ENCODE results near the gene ICAM5.
A peak's percentile ranks its signal among the peaks of the same experiment; 100 is the strongest.

ICAM5 gene

DNA sequence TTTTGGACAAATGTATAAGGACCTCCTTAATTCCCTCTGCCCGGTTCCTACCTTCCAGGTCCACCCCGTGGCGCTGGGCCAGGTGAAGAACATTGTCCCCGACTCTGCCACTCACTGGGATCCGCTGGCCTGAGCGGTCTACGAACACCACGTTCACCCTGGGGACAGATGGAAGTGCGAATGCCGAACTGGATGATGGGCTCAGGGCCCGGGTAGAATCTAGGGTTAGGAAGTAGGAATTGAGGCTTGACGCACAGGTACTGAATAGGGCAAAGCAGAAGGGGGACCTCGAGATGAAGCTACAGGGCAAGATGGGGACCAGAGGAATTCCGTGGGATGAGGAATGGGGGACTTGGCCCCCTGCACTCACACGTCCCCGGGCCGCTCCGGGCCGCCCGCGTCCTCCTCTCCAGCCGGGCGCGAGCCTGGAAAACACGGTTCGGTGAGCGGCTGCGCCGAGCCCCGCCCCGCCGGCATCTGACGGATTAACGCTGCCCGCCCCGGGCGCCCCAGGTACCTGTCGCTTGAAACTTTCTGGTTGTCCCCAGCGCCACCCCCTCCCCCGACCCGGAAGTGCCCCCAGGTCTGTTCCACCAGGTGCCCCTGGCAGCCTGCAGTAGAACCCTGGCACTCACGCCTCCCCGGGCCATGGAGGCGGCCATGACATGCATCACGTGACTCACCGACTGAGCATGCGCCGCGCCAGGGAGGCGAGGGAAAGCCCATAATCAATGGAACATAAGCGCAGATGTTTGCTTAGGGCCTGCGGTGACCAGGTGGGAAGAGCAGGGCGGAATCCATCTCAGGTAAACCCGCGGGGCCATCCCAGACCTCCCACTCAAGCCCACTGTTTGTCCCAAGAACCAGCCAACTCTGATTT is 25.8 kb downstream of the ICAM5 start, which contains the start of gene FDX2:
Gene FDX2 (minus strand): TSS at position 681 of the 880 bp plus-strand sequence. CDS start 19 bp downstream, at position 662.
- TF ChIP-seq, protein P1, sequence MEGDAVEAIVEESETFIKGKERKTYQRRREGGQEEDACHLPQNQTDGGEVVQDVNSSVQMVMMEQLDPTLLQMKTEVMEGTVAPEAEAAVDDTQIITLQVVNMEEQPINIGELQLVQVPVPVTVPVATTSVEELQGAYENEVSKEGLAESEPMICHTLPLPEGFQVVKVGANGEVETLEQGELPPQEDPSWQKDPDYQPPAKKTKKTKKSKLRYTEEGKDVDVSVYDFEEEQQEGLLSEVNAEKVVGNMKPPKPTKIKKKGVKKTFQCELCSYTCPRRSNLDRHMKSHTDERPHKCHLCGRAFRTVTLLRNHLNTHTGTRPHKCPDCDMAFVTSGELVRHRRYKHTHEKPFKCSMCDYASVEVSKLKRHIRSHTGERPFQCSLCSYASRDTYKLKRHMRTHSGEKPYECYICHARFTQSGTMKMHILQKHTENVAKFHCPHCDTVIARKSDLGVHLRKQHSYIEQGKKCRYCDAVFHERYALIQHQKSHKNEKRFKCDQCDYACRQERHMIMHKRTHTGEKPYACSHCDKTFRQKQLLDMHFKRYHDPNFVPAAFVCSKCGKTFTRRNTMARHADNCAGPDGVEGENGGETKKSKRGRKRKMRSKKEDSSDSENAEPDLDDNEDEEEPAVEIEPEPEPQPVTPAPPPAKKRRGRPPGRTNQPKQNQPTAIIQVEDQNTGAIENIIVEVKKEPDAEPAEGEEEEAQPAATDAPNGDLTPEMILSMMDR (IDR thresholded peaks at IDR 0.05; ENCODE audit: insufficient read depth, low read length, missing control alignments): no peak
- H3K4me3 ChIP-seq (ENCODE audit: low read depth, low read length): peak within 1 kb of the TSS; percentile 80
- ChIA-PET POLR2A (no interaction called here), CTCF (interaction anchor here (0.7 to 2.2 kb wide), 6 partner anchors 10 to 101 kb away, joined by 3 to 10 read pairs (median 6); no protein-coding TSS in a partner anchor)
- DNase-seq (ENCODE audit: low read depth, low spot score): no peak

DNA sequence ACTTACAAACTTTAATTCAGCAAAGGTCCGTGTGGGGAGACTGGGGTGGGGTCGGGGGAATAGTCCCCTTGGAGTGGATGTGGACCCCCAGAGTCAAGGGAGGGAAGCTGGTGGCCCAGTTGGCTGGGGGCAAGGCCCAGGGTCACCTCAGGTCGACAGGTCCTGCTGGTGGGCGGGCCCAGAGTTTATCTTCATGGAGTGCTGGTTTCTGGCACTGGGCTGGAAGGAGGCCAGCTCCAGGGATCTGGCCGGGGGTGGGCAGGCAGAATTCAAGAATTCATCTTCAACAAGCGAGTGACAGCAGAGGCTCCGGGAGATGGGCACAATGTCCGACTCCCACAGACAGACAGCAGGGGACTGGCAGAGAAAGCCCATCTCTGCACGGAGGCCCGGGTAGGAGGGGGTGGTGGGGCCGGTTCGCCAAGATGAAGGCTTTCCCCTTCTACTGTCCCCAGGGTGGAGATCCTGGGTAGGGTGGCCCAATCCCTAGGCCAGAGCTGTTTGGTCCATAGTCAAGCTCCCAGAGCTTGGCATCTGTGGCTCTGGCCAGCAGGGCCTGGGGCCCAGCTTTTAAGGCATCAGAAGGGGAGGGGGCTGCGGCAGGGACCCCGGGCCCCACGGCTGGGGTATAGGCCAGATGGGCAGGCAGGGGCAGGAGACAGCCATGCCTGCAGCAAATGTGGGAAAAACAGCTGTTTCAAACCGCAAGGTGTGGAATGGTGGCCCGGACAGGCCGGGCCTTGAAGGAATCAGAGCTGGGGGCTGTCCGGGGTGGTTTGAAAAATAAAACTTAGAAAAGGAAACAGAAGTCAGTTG is 26.7 kb downstream of the ICAM5 start:
- TF ChIP-seq, protein P1 (IDR thresholded peaks at IDR 0.05; ENCODE audit: insufficient read depth, low read length, missing control alignments): no peak
- no peak for DNase-seq (ENCODE audit: low read depth, low spot score)
- ChIA-PET POLR2A (interaction anchor here (0.8 kb wide), 1 partner anchor 64 kb away, joined by 4 read pairs; the partner anchor contains the start of gene TYK2), CTCF (interaction anchor here (1.7 kb wide), 1 partner anchor 72 kb away, joined by 6 read pairs; no protein-coding TSS in a partner anchor)
- H3K4me3 ChIP-seq (ENCODE audit: low read depth, low read length): no peak overlapping the region

- ChIA-PET POLR2A (interaction anchor here (0.8 kb wide), 1 partner anchor 63 kb away, joined by 4 read pairs; the partner anchor contains the start of gene TYK2), CTCF (no interaction called here)
- no peak overlapping the region for H3K4me3 ChIP-seq (ENCODE audit: low read depth, low read length)
- TF ChIP-seq, protein P1 (IDR thresholded peaks at IDR 0.05; ENCODE audit: insufficient read depth, low read length, missing control alignments): no peak
- DNase-seq (ENCODE audit: low read depth, low spot score): no peak
Measured at GRCh38 chr19:10317045-10317856, 27.5 kb downstream of the ICAM5 start.

GRCh38 chr19:10317857-10318462 is 28.2 kb downstream of the ICAM5 start:
- POLR2A ChIA-PET: interaction anchor here (0.9 kb wide), 1 partner anchor 47 kb away, joined by 3 read pairs; the partner anchor contains the start of gene ICAM1
- CTCF ChIA-PET: interaction anchor here (1.2 kb wide), 1 partner anchor 14 kb away, joined by 3 read pairs; no protein-coding TSS in a partner anchor
- TF ChIP-seq, protein P1 (IDR thresholded peaks at IDR 0.05; ENCODE audit: insufficient read depth, low read length, missing control alignments): no peak
- H3K4me3 ChIP-seq (ENCODE audit: low read depth, low read length): no peak overlapping the region
- no peak for DNase-seq (ENCODE audit: low read depth, low spot score)

DNA sequence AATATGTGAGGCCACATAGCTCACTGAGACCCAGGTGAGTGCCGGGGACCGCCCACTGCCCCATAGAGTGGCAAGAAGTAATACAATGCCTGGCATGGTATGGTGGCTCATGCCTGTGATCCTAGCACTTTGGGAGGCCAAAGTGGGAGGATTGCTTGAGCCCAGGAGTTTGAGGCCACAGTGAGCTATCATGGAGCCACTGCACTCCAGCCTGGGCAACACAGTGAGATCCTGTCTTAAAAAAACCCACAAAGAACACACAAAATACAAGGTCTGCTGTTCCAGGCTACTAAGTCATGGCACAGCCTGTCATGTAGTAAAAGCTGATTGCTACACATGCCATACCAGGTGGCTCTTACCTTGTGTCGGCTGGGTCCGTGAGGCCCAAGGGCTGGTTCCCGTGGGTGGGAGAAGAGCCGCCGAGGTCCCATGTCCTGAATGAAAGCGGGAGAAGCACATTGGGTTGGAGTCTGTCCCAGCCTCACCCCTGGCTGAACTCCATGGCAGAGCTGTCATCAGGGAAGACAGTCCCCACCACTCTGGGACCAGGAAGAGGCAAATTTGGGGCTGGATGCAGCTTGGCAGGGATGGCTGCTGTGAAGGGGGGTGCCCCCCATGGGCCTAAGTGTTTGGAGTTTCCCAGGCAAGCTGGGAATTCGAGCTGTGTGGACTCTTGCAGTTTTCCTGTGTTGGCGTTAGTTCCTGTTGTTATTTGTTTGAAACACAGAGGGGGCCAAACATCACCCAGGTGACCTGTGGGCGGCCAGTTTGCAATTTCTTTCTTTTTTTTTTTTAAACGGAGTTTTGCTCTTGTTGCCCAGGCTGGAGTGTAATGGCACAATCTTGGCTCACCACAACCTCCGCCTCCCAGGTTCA is 29.3 kb downstream of the ICAM5 start:
- TF ChIP-seq, protein P1 (IDR thresholded peaks at IDR 0.05; ENCODE audit: insufficient read depth, low read length, missing control alignments): no peak
- no peak overlapping the region for H3K4me3 ChIP-seq (ENCODE audit: low read depth, low read length)
- no peak for DNase-seq (ENCODE audit: low read depth, low spot score)
- ChIA-PET POLR2A (interaction anchor here (0.9 kb wide), 1 partner anchor 48 kb away, joined by 3 read pairs; the partner anchor contains the start of gene ICAM1), CTCF (interaction anchor here (1.0 to 1.2 kb wide), 2 partner anchors 13 to 15 kb away, joined by 3 read pairs; no protein-coding TSS in a partner anchor)
